HUES48 (cell line): ENCODE results near the gene GHDC.
"Not testable (repeated sequence)": the region's sequence is repeated elsewhere in the genome, so short reads cannot be mapped to it uniquely, and the experiment has no call there.

Source experiments
- H3K27ac ChIP-seq: one replicate; pipeline ENCODE4 v1.7.0; 2013; ENCODE audit warnings: low read depth, low read length, inconsistent platforms
- H3K27me3 ChIP-seq: 2 replicates; pipeline ENCODE4 v1.6.1; 2013; ENCODE audit warnings: mild to moderate bottlenecking, low read length; ENCODE audit not compliant: control insufficient read depth, insufficient read depth
- H3K36me3 ChIP-seq: 2 replicates; pipeline ENCODE4 v1.6.1; 2013; ENCODE audit warnings: low read length; ENCODE audit not compliant: control insufficient read depth, insufficient read depth
- H3K4me1 ChIP-seq: 2 replicates; pipeline ENCODE4 v1.6.1; 2013; ENCODE audit warnings: mild to moderate bottlenecking, low read length; ENCODE audit not compliant: control insufficient read depth, insufficient read depth
- H3K4me3 ChIP-seq: 2 replicates; pipeline ENCODE4 v1.5.1; 2013; ENCODE audit warnings: mild to moderate bottlenecking, low read depth, low read length
- H3K9ac ChIP-seq: 2 replicates; pipeline ENCODE4 v1.6.1; 2013; ENCODE audit warnings: mild to moderate bottlenecking, low read depth, low read length, moderate library complexity
- H3K9me3 ChIP-seq: 2 replicates; pipeline ENCODE4 v1.6.1; 2013; ENCODE audit warnings: low read length; ENCODE audit not compliant: control insufficient read depth, insufficient read depth

GHDC gene

GRCh38 chr17:42143138-42143537, 51.2 kb downstream of the GHDC start:
- H3K9ac ChIP-seq, H3K4me3 ChIP-seq, H3K9me3 ChIP-seq, H3K4me1 ChIP-seq, H3K27me3 ChIP-seq, H3K27ac ChIP-seq: not testable (repeated sequence)
- H3K36me3 ChIP-seq = peaks cover 32% of the 10 kb centered on the region; the same call in 1 of the 2 replicates

GRCh38 chr17:42142371-42142896, 51.9 kb downstream of the GHDC start:
- H3K27ac ChIP-seq = no peak overlapping the region
- H3K36me3 ChIP-seq = peaks cover 30% of the 10 kb centered on the region; the same call in 1 of the 2 replicates
- H3K4me3 ChIP-seq = no peak overlapping the region
- no peaks in the 10 kb centered on the region for H3K9me3 ChIP-seq
- no peaks in the 10 kb centered on the region for H3K4me1 ChIP-seq
- no peak overlapping the region for H3K9ac ChIP-seq
- H3K27me3 ChIP-seq = no peaks in the 10 kb centered on the region

GRCh38 chr17:42141382-42141781, 52.9 kb downstream of the GHDC start:
- H3K9ac ChIP-seq = no peak overlapping the region
- H3K27me3 ChIP-seq = no peaks in the 10 kb centered on the region
- no peak overlapping the region for H3K27ac ChIP-seq
- no peaks in the 10 kb centered on the region for H3K9me3 ChIP-seq
- no peak overlapping the region for H3K4me3 ChIP-seq
- peaks cover 26% of the 10 kb centered on the region; the same call in 1 of the 2 replicates for H3K36me3 ChIP-seq
- 0 out of 2 replicates have a peak, but pooled peaks cover 2% of the 10 kb centered on the region for H3K4me1 ChIP-seq

GRCh38 chr17:42140690-42141089, 53.6 kb downstream of the GHDC start:
- H3K36me3 ChIP-seq = peaks cover 26% of the 10 kb centered on the region; the same call in 1 of the 2 replicates

More at GRCh38 chr17:42140690-42141089, 53.6 kb downstream of the GHDC start:
- H3K4me1 ChIP-seq, H3K9me3 ChIP-seq, H3K27me3 ChIP-seq, H3K9ac ChIP-seq, H3K4me3 ChIP-seq, H3K27ac ChIP-seq: not testable (repeated sequence)
